Measurements from ENCODE around the gene RAD18. TPM values are rescaled to one million over a fixed set of nuclear protein-coding genes. Genes with fewer than 3 reads are reported as not detected.

Gene RAD18
- total and polyA plus RNA-seq, 8 donors: 1.4 to 87.9 (median 4.6) TPM

DNA sequence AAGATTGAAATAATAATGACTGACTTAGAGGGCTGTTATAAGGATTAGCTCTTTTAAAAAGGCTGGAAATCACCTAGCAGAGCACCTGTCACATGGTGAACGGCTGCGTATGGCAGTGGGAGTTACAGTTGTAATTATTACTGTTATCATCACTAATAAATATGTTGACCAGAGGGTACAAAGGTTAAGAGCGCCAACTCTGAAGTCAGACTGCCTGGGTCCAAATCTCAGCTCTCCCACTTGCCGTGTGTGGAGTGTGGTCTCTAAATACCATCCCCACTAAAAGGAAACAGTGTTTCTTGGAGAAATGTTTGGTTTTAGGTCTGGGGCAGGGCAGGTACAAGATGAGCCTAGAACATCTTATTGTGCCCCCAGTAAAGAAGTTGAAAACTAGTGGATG, 6.0 kb upstream of the RAD18 start:
- peaks cover 3 to 12% (median 10%) of the 10 kb centered on the region in 4 donors for H3K4me1 ChIP-seq
- no peak overlapping the region for H3K27ac ChIP-seq
- TF ChIP-seq, protein P1, sequence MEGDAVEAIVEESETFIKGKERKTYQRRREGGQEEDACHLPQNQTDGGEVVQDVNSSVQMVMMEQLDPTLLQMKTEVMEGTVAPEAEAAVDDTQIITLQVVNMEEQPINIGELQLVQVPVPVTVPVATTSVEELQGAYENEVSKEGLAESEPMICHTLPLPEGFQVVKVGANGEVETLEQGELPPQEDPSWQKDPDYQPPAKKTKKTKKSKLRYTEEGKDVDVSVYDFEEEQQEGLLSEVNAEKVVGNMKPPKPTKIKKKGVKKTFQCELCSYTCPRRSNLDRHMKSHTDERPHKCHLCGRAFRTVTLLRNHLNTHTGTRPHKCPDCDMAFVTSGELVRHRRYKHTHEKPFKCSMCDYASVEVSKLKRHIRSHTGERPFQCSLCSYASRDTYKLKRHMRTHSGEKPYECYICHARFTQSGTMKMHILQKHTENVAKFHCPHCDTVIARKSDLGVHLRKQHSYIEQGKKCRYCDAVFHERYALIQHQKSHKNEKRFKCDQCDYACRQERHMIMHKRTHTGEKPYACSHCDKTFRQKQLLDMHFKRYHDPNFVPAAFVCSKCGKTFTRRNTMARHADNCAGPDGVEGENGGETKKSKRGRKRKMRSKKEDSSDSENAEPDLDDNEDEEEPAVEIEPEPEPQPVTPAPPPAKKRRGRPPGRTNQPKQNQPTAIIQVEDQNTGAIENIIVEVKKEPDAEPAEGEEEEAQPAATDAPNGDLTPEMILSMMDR (IDR thresholded peaks at IDR 0.05): no peak
- no peak for TF ChIP-seq EP300 (IDR thresholded peaks at IDR 0.05)
- TF ChIP-seq POLR2AphosphoS5 (IDR thresholded peaks at IDR 0.05): no peak
- no peak for TF ChIP-seq POLR2A (IDR thresholded peaks at IDR 0.05)
- H3K4me3 ChIP-seq: no peak overlapping the region
- peaks cover 0 to 16% (median 0%) of the 10 kb centered on the region in 3 donors for H3K27me3 ChIP-seq
- H3K9me3 ChIP-seq: no peaks in the 10 kb centered on the region
- intact Hi-C loops (cut with DNase I; ENCODE audit: low total_unique reads): no loop called here
- DNase-seq: no peak
- 33 to 50% (median 37%) methylated on average over 4 of the region's 4 CpGs for WGBS, 5 donors
- H3K36me3 ChIP-seq: no peaks in the 10 kb centered on the region

DNA sequence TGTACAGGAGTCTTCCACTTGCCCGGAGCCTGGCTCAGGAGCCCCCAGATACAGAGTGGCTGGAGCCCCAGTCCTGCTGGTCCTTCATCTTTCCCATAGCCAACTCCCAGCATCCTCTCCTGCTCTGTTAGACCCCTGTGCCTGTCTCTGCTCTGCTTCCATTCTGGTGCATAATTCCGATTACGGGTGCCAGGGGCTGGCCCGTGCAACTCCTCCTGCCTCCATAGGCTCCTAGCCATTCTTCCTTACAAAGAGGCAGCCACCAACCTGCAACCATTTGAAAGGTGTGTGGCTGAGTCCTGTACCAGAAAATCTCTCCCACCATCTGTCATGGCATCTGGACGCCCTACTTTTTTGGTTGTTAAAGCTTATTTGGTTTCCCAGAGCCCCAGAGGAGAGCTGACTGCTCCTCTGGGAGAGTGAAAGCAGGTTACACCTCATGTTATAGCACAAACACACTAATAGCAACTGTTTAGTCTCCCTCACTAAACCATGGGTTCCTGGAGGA, 5.2 kb upstream of the RAD18 start:
- no peak for DNase-seq

DNA sequence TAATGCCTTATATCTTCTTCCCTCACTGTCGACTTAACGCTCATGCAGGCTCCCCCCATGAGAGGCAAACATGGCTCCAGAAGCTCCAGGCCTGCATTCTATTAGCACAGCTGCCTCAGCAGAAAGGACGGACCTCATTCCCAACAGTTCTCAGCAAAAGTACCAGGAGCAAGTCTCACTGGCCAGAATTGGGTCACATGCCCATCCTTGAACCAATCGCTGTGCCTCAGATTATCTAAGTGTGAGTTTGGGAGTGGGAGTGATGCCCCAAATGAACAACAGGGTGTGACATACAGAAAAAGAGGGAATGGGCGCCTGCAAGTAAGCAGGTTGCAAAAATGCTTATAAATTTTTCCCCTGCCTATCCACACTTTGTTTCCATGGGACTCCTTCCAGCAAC, 4.3 kb upstream of the RAD18 start:
- peaks cover 12 to 23% (median 18%) of the 10 kb centered on the region in 4 donors for H3K4me1 ChIP-seq
- DNase-seq: no peak
- no peaks in the 10 kb centered on the region for H3K36me3 ChIP-seq
- H3K9me3 ChIP-seq: no peaks in the 10 kb centered on the region
- H3K27me3 ChIP-seq: peaks cover 0 to 16% (median 0%) of the 10 kb centered on the region in 3 donors
- no peak overlapping the region for H3K27ac ChIP-seq
- intact Hi-C loops (cut with DNase I; ENCODE audit: low total_unique reads): no loop called here
- H3K4me3 ChIP-seq: no peak overlapping the region
- WGBS, 5 donors: 85 to 88% (median 87%) methylated on average over 5 of the region's 5 CpGs
- no peak for TF ChIP-seq EP300 (IDR thresholded peaks at IDR 0.05)
- TF ChIP-seq POLR2A (IDR thresholded peaks at IDR 0.05): no peak
- TF ChIP-seq, protein P1 (IDR thresholded peaks at IDR 0.05): no peak
- TF ChIP-seq POLR2AphosphoS5 (IDR thresholded peaks at IDR 0.05): no peak

More for the DNA sequence above, 5.2 kb upstream of the RAD18 start:
- H3K4me1 ChIP-seq: peaks cover 6 to 18% (median 15%) of the 10 kb centered on the region in 4 donors
- WGBS, 5 donors: 72 to 80% (median 76%) methylated on average over 5 of the region's 5 CpGs
- H3K9me3 ChIP-seq: no peaks in the 10 kb centered on the region
- TF ChIP-seq, protein P1 (IDR thresholded peaks at IDR 0.05): no peak
- TF ChIP-seq POLR2AphosphoS5 (IDR thresholded peaks at IDR 0.05) (no peak), EP300 (IDR thresholded peaks at IDR 0.05) (no peak), POLR2A (IDR thresholded peaks at IDR 0.05) (no peak)
- H3K27me3 ChIP-seq: peaks cover 0 to 16% (median 0%) of the 10 kb centered on the region in 3 donors
- intact Hi-C loops (cut with DNase I; ENCODE audit: low total_unique reads): no loop called here
- H3K27ac ChIP-seq: no peak overlapping the region
- H3K4me3 ChIP-seq: no peak overlapping the region
- H3K36me3 ChIP-seq: no peaks in the 10 kb centered on the region

DNA sequence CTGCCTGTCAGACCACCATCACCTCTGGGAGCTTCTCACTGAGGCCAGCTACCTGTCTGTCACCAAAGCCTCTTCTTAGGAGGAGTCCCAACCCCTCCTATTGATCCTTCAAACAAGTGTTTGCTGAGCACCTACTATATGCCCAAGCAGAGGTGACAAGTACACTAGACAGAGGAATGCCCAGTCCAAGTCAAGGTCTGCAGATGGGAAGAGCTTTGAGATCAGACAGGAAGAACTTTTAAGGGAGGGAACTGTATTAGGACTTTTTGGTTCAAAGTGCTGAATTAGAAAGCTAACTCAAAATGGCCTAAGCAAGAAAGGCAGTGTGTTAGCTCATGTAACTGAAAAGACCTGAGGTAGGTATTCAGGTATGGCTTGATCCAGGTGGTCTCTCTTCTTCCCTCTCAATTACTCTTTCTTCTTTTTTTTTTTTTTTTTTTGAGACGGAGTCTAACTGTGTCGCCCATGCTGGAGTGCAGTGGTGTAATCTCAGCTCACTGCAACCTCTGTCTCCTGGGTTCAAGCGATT, 3.6 kb upstream of the RAD18 start:
- no peaks in the 10 kb centered on the region for H3K36me3 ChIP-seq
- DNase-seq: no peak
- peaks cover 17 to 30% (median 24%) of the 10 kb centered on the region in 4 donors for H3K4me1 ChIP-seq
- intact Hi-C loops (cut with DNase I; ENCODE audit: low total_unique reads): no loop called here
- WGBS, 5 donors: 60 to 100% (median 76%) methylated on average over 1 to 3 of the region's 3 CpGs
- TF ChIP-seq EP300 (IDR thresholded peaks at IDR 0.05): no peak
- TF ChIP-seq, protein P1 (IDR thresholded peaks at IDR 0.05): no peak
- no peak for TF ChIP-seq POLR2AphosphoS5 (IDR thresholded peaks at IDR 0.05)
- TF ChIP-seq POLR2A (IDR thresholded peaks at IDR 0.05): no peak
- no peaks in the 10 kb centered on the region for H3K9me3 ChIP-seq
- no peak overlapping the region for H3K27ac ChIP-seq
- H3K27me3 ChIP-seq: peaks cover 0 to 16% (median 0%) of the 10 kb centered on the region in 3 donors
- H3K4me3 ChIP-seq: no peak overlapping the region
